Endothelial cell of umbilical vein (primary cell): ENCODE measurements around the gene NEK4. TPM values are rescaled to one million over a fixed set of nuclear protein-coding genes. Genes with fewer than 3 reads are reported as not detected.

Source experiments
- BruUV-seq: library from RNA; stranded (reverse); fragments of 400-500 nt; replicated peaks from 2 replicates; lab custom pipeline; 2021; lab: Mats Ljungman, UMichigan
- CTCF ChIA-PET: fragments of 300-600, 350-600 bp; sonication (Branson Sonifier 250); formaldehyde crosslinking; loops from one replicate; lab custom pipeline; 2021; ENCODE audit warnings: antibody characterized with exemption, inconsistent platforms; lab: Charles Lee
- POLR2A ChIA-PET: fragments of 300-600, 350-600 bp; sonication (Branson Sonifier 250); formaldehyde crosslinking; loops from one replicate; lab custom pipeline; 2021; ENCODE audit warnings: antibody characterized with exemption, inconsistent platforms; lab: Charles Lee
- DNase-seq: peaks from one replicate; pipeline ENCODE4 v3.0.0-alpha.2; 2011; ENCODE audit warnings: low read depth, low spot score
- FAIRE-seq: peaks from 2 replicates; lab custom pipeline; 2011; peaks lifted over from hg19 to GRCh38; lab: Jason Lieb, UNC
- H2AFZ ChIP-seq: 2 replicates; pipeline ENCODE4 v1.6.0; 2012; ENCODE audit warnings: low read depth, low read length, control low read depth, inconsistent platforms
- H3K27ac ChIP-seq: 2 replicates; pipeline ENCODE4 v1.5.1; 2011; ENCODE audit warnings: low read depth, mild to moderate bottlenecking, control low read depth, low read length, moderate library complexity; ENCODE audit not compliant: insufficient read depth
- H3K27me3 ChIP-seq, 2 experiments: 2 replicates each; pipeline versions ENCODE4 v1.6.0 to v1.6.1; 2011; ENCODE audit warnings: low read length in 2 of 2, mixed read lengths in 1 of 2; ENCODE audit not compliant: control insufficient read depth in 2 of 2, insufficient read depth in 2 of 2
- H3K36me3 ChIP-seq, 2 experiments: 2 replicates in 1 of 2; 3 replicates in 1 of 2; pipeline ENCODE4 v1.5.1; 2011; ENCODE audit warnings: low read length in 2 of 2, mild to moderate bottlenecking in 1 of 2, moderate library complexity in 1 of 2; ENCODE audit not compliant: control insufficient read depth in 2 of 2, insufficient read depth in 2 of 2; ENCODE audit errors: extremely low read depth in 1 of 2
- H3K4me1 ChIP-seq: 3 replicates; pipeline ENCODE4 v1.5.1; 2011; ENCODE audit warnings: mild to moderate bottlenecking, low read length; ENCODE audit not compliant: control insufficient read depth, insufficient read depth; ENCODE audit errors: extremely low read depth
- H3K4me2 ChIP-seq: 2 replicates; pipeline ENCODE4 v1.6.1; 2011; ENCODE audit warnings: low read length, control low read depth, mixed read lengths; ENCODE audit not compliant: insufficient read depth
- H3K4me3 ChIP-seq, 3 experiments: fragments of 200-600 bp in 1 of 3; sonication (generic), shearing (Covaris generic) in 1 of 3; replicated peaks in 1 of 3; 2 replicates each; pipeline ENCODE4 v1.5.1; 2011 to 2016; ENCODE audit warnings: control low read depth in 3 of 3, low read length in 3 of 3, mild to moderate bottlenecking in 2 of 3, inconsistent platforms in 1 of 3, low read depth in 1 of 3, moderate library complexity in 1 of 3; ENCODE audit not compliant: insufficient read depth in 1 of 3
- H3K79me2 ChIP-seq: 2 replicates; pipeline ENCODE4 v1.6.0; 2012; ENCODE audit warnings: low read length, inconsistent platforms; ENCODE audit not compliant: control insufficient read depth, insufficient read depth
- H3K9ac ChIP-seq: replicated peaks from 2 replicates; pipeline ENCODE3; 2011; ENCODE audit warnings: low read length, control low read depth; ENCODE audit not compliant: insufficient read depth; ENCODE audit errors: extremely low read depth
- H3K9me1 ChIP-seq: replicated peaks from 3 replicates; pipeline ENCODE4 v1.6.0; 2011; ENCODE audit warnings: mild to moderate bottlenecking, low read length; ENCODE audit not compliant: control insufficient read depth, insufficient read depth; ENCODE audit errors: extremely low read depth
- H3K9me3 ChIP-seq: replicated peaks from 2 replicates; pipeline ENCODE4 v1.5.1; 2012; ENCODE audit warnings: low read length, inconsistent platforms; ENCODE audit not compliant: control insufficient read depth, insufficient read depth
- H4K20me1 ChIP-seq: replicated peaks from 2 replicates; pipeline ENCODE3; 2011; ENCODE audit warnings: mild to moderate bottlenecking, low read length; ENCODE audit not compliant: control insufficient read depth, insufficient read depth; ENCODE audit errors: extremely low read depth
- EZH2 ChIP-seq: IDR thresholded peaks from 2 replicates; pipeline ENCODE4 v1.6.1; 2012; ENCODE audit warnings: borderline replicate concordance, low read depth, mild to moderate bottlenecking, moderate library complexity, low read length, inconsistent platforms; ENCODE audit not compliant: severe bottlenecking
- FOS ChIP-seq: IDR thresholded peaks from 2 replicates; pipeline ENCODE4 v1.6.1; 2011; ENCODE audit warnings: mild to moderate bottlenecking, low read length, moderate library complexity, borderline replicate concordance; ENCODE audit not compliant: insufficient read depth
- JUN ChIP-seq: IDR thresholded peaks from 2 replicates; pipeline ENCODE4 v1.6.1; 2011; ENCODE audit warnings: borderline replicate concordance, low read depth; ENCODE audit not compliant: insufficient read length, insufficient read depth
- POLR2A ChIP-seq: IDR thresholded peaks from 2 replicates; pipeline ENCODE4 v1.6.1; 2012; ENCODE audit warnings: low read depth, mild to moderate bottlenecking, control low read depth, low read length
- dilution Hi-C: fragments of 300-500 bp; cut with MboI; formaldehyde crosslinking; loops from one replicate; pipeline ENCODE4 v1.15.0; 2019; ENCODE audit warnings: low sequenced_read_pairs; ENCODE audit not compliant: extremely low pct_ligation_motif_present
- intact Hi-C: fragments of 100-400 bp; cut with micrococcal nuclease; formaldehyde crosslinking; loops from one replicate; pipeline ENCODE4 v1.10.0; 2022
- polyA plus RNA-seq, 4 experiments: library from polyadenylated mRNA; depleted of rRNA in 3 of 4; stranded (reverse) in 3 of 4; unstranded in 1 of 4; fragments of >200 nt; gene quantifications; 2 replicates each; pipeline versions ENCODE4 v1.2.1 to v1.2.3, GENCODE V29; 2011 to 2012; ENCODE audit warnings: missing spikeins in 1 of 4
- total RNA-seq: library from RNA; stranded (reverse); gene quantifications from 2 replicates; pipeline ENCODE4 v1.2.3, GENCODE V29; 2021
- TF ChIP-seq, protein P1 (sequence below), 2 donors: IDR thresholded peaks; 1 replicate in 1 of 2; 2 replicates in 1 of 2; pipeline ENCODE4 v1.5.1; 2011; ENCODE audit warnings: low read length in 2 of 2, mild to moderate bottlenecking in 2 of 2, moderate library complexity in 2 of 2, control low read depth in 1 of 2, inconsistent platforms in 1 of 2, low read depth in 1 of 2; ENCODE audit not compliant: insufficient read depth in 1 of 2; ENCODE audit errors: extremely low read depth in 1 of 2

Gene NEK4
- total and polyA plus RNA-seq, 2 donors (not counting 3 experiments of a cell fraction or from before 2014, with no cell fraction given): 4.4 to 20.8 TPM

DNA sequence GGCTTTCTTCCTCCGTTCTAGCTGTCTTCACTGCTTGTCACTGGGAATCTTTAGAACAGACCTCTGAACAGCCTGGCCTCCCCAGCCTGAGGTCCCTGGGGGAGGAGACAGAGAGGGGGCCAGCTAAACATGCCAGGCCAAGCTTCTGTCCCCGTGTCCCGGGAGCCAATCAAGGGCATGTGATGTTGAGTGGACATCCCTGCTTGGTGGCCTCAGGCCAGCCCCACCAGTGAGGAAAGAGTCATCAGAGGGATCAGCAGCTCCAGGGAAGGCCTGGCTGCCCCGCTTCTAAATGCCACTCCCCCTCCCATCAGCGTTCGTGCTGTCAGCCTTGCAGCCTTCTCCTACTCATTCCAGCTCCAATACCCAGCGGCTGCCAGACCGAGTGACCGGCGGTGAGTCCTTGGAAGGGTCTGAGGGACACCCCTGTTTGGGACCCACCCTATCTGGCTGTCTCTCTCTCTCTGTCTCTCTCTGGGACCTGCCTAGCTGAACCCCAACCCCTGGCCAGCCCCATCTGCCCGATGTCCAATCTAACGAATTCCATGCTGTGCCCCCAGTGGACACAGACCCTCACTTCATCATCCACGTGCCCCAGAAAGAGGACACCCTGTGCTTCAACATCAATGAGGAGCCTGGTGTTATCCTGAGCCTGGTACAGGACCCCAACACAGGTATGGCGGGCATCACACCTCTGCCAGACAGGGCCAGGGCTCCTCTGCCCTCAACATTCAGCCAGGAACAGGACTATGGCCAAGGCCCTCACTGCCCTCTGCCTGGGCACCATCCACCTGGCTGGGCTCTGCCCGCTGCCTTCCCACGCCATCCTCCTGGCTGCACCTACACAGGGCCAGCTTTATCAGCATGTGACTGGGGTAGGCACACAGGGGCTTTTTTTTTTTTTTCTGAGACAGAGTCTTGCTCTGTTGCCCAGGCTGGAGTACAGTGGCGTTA, 17.2 kb upstream of the NEK4 start:
- Histone ChIP-seq H3K4me1 (no peaks in the 10 kb centered on the region), H3K9me3 (no peaks in the 10 kb centered on the region), H3K9ac (no peak overlapping the region), H3K4me2 (no peak overlapping the region), H2AFZ (no peak overlapping the region), H3K36me3 (no peaks in the 10 kb centered on the region), H3K4me3 (no peak overlapping the region), H3K27ac (no peak overlapping the region), H4K20me1 (no peaks in the 10 kb centered on the region), H3K9me1 (no peaks in the 10 kb centered on the region), H3K27me3 (no peaks in the 10 kb centered on the region), H3K79me2 (no peaks in the 10 kb centered on the region)
- POLR2A ChIA-PET: no interaction called here
- CTCF ChIA-PET: interaction anchor here (1.7 kb wide), 1 partner anchor 11 kb away, joined by 5 read pairs; no protein-coding TSS in a partner anchor
- DNase-seq (no peak), FAIRE-seq (no peak)
- dilution Hi-C loops: no loop called here
- TF ChIP-seq JUN (no peak), EZH2 (no peak), POLR2A (no peak), FOS (no peak)
- TF ChIP-seq, protein P1, sequence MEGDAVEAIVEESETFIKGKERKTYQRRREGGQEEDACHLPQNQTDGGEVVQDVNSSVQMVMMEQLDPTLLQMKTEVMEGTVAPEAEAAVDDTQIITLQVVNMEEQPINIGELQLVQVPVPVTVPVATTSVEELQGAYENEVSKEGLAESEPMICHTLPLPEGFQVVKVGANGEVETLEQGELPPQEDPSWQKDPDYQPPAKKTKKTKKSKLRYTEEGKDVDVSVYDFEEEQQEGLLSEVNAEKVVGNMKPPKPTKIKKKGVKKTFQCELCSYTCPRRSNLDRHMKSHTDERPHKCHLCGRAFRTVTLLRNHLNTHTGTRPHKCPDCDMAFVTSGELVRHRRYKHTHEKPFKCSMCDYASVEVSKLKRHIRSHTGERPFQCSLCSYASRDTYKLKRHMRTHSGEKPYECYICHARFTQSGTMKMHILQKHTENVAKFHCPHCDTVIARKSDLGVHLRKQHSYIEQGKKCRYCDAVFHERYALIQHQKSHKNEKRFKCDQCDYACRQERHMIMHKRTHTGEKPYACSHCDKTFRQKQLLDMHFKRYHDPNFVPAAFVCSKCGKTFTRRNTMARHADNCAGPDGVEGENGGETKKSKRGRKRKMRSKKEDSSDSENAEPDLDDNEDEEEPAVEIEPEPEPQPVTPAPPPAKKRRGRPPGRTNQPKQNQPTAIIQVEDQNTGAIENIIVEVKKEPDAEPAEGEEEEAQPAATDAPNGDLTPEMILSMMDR (IDR thresholded peaks at IDR 0.05; ENCODE audit: extremely low read depth in 1 of 2, insufficient read depth in 1 of 2, low read depth in 1 of 2, low read length in 2 of 2): no peak
- intact Hi-C loops: no loop called here
- BruUV-seq: no TSS peak
